ENCODE measurements around the gene GPATCH3.

DNA sequence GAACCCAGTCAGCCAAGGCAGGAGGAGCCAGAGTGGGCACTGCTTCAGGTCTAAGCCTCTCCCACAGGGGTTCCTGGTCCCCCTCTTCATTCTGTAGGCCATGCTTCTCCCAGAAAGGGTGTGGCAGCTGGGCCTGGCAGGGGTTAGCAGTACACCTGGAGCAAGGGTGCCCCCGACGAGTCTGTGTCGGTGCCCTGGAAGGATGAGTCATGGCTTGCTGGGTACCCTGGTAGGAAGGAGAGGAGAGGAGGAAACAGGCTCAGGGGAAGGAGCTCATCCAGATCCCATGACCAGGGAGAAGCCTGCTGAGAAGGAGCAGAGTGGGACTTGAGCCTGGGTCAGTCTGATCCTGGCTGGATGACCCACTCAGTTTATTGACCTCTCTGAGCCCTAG is 49.7 kb upstream of the GPATCH3 start:
- TF ChIP-seq, protein P1, sequence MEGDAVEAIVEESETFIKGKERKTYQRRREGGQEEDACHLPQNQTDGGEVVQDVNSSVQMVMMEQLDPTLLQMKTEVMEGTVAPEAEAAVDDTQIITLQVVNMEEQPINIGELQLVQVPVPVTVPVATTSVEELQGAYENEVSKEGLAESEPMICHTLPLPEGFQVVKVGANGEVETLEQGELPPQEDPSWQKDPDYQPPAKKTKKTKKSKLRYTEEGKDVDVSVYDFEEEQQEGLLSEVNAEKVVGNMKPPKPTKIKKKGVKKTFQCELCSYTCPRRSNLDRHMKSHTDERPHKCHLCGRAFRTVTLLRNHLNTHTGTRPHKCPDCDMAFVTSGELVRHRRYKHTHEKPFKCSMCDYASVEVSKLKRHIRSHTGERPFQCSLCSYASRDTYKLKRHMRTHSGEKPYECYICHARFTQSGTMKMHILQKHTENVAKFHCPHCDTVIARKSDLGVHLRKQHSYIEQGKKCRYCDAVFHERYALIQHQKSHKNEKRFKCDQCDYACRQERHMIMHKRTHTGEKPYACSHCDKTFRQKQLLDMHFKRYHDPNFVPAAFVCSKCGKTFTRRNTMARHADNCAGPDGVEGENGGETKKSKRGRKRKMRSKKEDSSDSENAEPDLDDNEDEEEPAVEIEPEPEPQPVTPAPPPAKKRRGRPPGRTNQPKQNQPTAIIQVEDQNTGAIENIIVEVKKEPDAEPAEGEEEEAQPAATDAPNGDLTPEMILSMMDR (IDR thresholded peaks at IDR 0.05): no peak
- TF ChIP-seq EZH2 (IDR thresholded peaks at IDR 0.05): no peak

Measured in neural progenitor cell (in vitro differentiated cells).